ENCODE results near the gene TMIE. TPM values are rescaled to one million over a fixed set of nuclear protein-coding genes. Genes with fewer than 3 reads are reported as not detected.

TMIE gene
- total RNA-seq, 1 experiment from 2014 or later, result 6.5 TPM

GRCh38 chr3:46682974-46683373, 18.2 kb upstream of the TMIE start:
- ChIA-PET POLR2A (ENCODE audit: unreplicated experiment) (no interaction called here), CTCF (no interaction called here)
- H3K27ac ChIP-seq, result no peak overlapping the region
- no peak for TF ChIP-seq CTCF (conservative IDR thresholded peaks at IDR 0.05)
- TF ChIP-seq EZH2 (IDR thresholded peaks at IDR 0.05; ENCODE audit: low read depth), result no peak
- H3K36me3 ChIP-seq (ENCODE audit: low read depth), result no peaks in the 10 kb centered on the region
- H4K20me1 ChIP-seq (ENCODE audit: insufficient read depth), result no peaks in the 10 kb centered on the region
- H3F3A ChIP-seq (ENCODE audit: insufficient read depth, low read depth), result no peaks in the 10 kb centered on the region
- intact Hi-C loops (cut with micrococcal nuclease; ENCODE audit: unreplicated experiment), result no loop called here
- no peaks in the 10 kb centered on the region for H3K9me2 ChIP-seq (ENCODE audit: insufficient read depth)
- DNase-seq, result no peak
- no peaks in the 10 kb centered on the region for H3K79me2 ChIP-seq (ENCODE audit: low read depth)
- no peak overlapping the region for H3K4me2 ChIP-seq
- no peak overlapping the region for H3K4me3 ChIP-seq
- no peaks in the 10 kb centered on the region for H3K9me3 ChIP-seq (ENCODE audit: insufficient read depth, low read depth)
- BruUV-seq (replicated peaks), result no TSS peak
- no peaks in the 10 kb centered on the region for H3K27me3 ChIP-seq (ENCODE audit: insufficient read depth, low read depth)
- no peaks in the 10 kb centered on the region for H3K4me1 ChIP-seq (replicated peaks; ENCODE audit: insufficient read depth)
- H2AFZ ChIP-seq, result no peak overlapping the region

GRCh38 chr3:46684891-46685290, 16.3 kb upstream of the TMIE start:
- Histone ChIP-seq H3K27me3 (ENCODE audit: insufficient read depth, low read depth) (no peaks in the 10 kb centered on the region), H3K36me3 (ENCODE audit: low read depth) (no peaks in the 10 kb centered on the region), H3K4me3 (no peak overlapping the region), H2AFZ (no peak overlapping the region), H3K9me3 (ENCODE audit: insufficient read depth, low read depth) (no peaks in the 10 kb centered on the region), H3K27ac (no peak overlapping the region), H3F3A (ENCODE audit: insufficient read depth, low read depth) (no peaks in the 10 kb centered on the region), H4K20me1 (ENCODE audit: insufficient read depth) (no peaks in the 10 kb centered on the region), H3K79me2 (ENCODE audit: low read depth) (peaks cover 3% of the 10 kb centered on the region; the same call in 1 of the 2 replicates), H3K4me1 (replicated peaks; ENCODE audit: insufficient read depth) (no peaks in the 10 kb centered on the region), H3K4me2 (no peak overlapping the region), H3K9me2 (ENCODE audit: insufficient read depth) (no peaks in the 10 kb centered on the region)
- DNase-seq, result no peak
- POLR2A ChIA-PET (ENCODE audit: unreplicated experiment), result no interaction called here
- CTCF ChIA-PET, result no interaction called here
- no peak for TF ChIP-seq EZH2 (IDR thresholded peaks at IDR 0.05; ENCODE audit: low read depth)
- no peak for TF ChIP-seq CTCF (conservative IDR thresholded peaks at IDR 0.05)
- intact Hi-C loops (cut with micrococcal nuclease; ENCODE audit: unreplicated experiment), result no loop called here
- no TSS peak for BruUV-seq (replicated peaks)

GRCh38 chr3:46685446-46685845, 15.7 kb upstream of the TMIE start:
- H3F3A ChIP-seq (ENCODE audit: insufficient read depth, low read depth), result no peaks in the 10 kb centered on the region
- no TSS peak for BruUV-seq (replicated peaks)
- H3K79me2 ChIP-seq (ENCODE audit: low read depth), result peaks cover 5% of the 10 kb centered on the region; the same call in 1 of the 2 replicates
- H3K9me2 ChIP-seq (ENCODE audit: insufficient read depth), result no peaks in the 10 kb centered on the region
- no peaks in the 10 kb centered on the region for H3K36me3 ChIP-seq (ENCODE audit: low read depth)
- H4K20me1 ChIP-seq (ENCODE audit: insufficient read depth), result no peaks in the 10 kb centered on the region
- no peak for DNase-seq
- H3K4me2 ChIP-seq, result no peak overlapping the region
- intact Hi-C loops (cut with micrococcal nuclease; ENCODE audit: unreplicated experiment), result no loop called here
- CTCF ChIA-PET, result interaction anchor here (0.6 kb wide), 1 partner anchor 44 kb away, joined by 3 read pairs; no protein-coding TSS in a partner anchor
- H2AFZ ChIP-seq, result no peak overlapping the region
- TF ChIP-seq EZH2 (IDR thresholded peaks at IDR 0.05; ENCODE audit: low read depth) (no peak), CTCF (conservative IDR thresholded peaks at IDR 0.05) (no peak)
- H3K4me3 ChIP-seq, result no peak overlapping the region
- no peak overlapping the region for H3K27ac ChIP-seq
- peaks cover 1% of the 10 kb centered on the region for H3K4me1 ChIP-seq (replicated peaks; ENCODE audit: insufficient read depth)
- no peaks in the 10 kb centered on the region for H3K27me3 ChIP-seq (ENCODE audit: insufficient read depth, low read depth)
- no peaks in the 10 kb centered on the region for H3K9me3 ChIP-seq (ENCODE audit: insufficient read depth, low read depth)
- POLR2A ChIA-PET (ENCODE audit: unreplicated experiment), result no interaction called here

Data from PC-9 (cell line).